KG1 (cell line): Measurements from ENCODE around the gene CFAP45.
"Not testable (repeated sequence)": the region's sequence is repeated elsewhere in the genome, so short reads cannot be mapped to it uniquely, and the experiment has no call there.

ENCODE experiments used
- DNase-seq: peaks from one replicate; lab custom pipeline; 2025; lab: John Stamatoyannopoulos, UW

The CFAP45 gene

GRCh38 chr1:159922511-159923202 is 22.7 kb upstream of the CFAP45 start:
- DNase-seq: no peak

GRCh38 chr1:159921700-159922504 is 21.9 kb upstream of the CFAP45 start:
- DNase-seq: peak; percentile 61

- peak; percentile 45 for DNase-seq
These were observed 21.3 kb upstream of the CFAP45 start for GRCh38 chr1:159921251-159921650.

- no peak for DNase-seq
These were observed 20.7 kb upstream of the CFAP45 start for GRCh38 chr1:159920651-159921050.

- DNase-seq: no peak
These were observed 20.2 kb upstream of the CFAP45 start for GRCh38 chr1:159920202-159920601.

- DNase-seq: no peak
These were observed 19.4 kb upstream of the CFAP45 start for GRCh38 chr1:159919236-159919865.

GRCh38 chr1:159918352-159919200 is 18.6 kb upstream of the CFAP45 start:
- DNase-seq: no peak

- DNase-seq: no peak
These were observed 17.8 kb upstream of the CFAP45 start for GRCh38 chr1:159917533-159918351.

- no peak for DNase-seq
These were observed 16.5 kb upstream of the CFAP45 start for GRCh38 chr1:159916242-159917051.

GRCh38 chr1:159915571-159916241 is 15.7 kb upstream of the CFAP45 start:
- DNase-seq: no peak

GRCh38 chr1:159914252-159915018 is 14.5 kb upstream of the CFAP45 start:
- DNase-seq: no peak

GRCh38 chr1:159913451-159914192 is 13.7 kb upstream of the CFAP45 start:
- no peak for DNase-seq

GRCh38 chr1:159911326-159912070 is 11.5 kb upstream of the CFAP45 start:
- DNase-seq: peak; percentile 69

GRCh38 chr1:159908031-159908940 is 8.3 kb upstream of the CFAP45 start:
- DNase-seq: no peak

- DNase-seq: no peak
These were observed 7.0 kb upstream of the CFAP45 start for GRCh38 chr1:159906960-159907359.

GRCh38 chr1:159904036-159904435 is 4.1 kb upstream of the CFAP45 start:
- DNase-seq: not testable (repeated sequence)
